K562 (cell line): Measurements from ENCODE around the gene SPINK8. TPM values are rescaled to one million over a fixed set of nuclear protein-coding genes. Genes with fewer than 3 reads are reported as not detected.

Experiments
- ATAC-seq: fragments of 200-7000 bp; cut with Tn5 transposase; 3 replicates; pipeline ENCODE4 v1.9.1; 2020; ENCODE audit warnings: moderate library complexity
- BruUV-seq: library from RNA; stranded (reverse); fragments of 400-500 nt; replicated peaks from 2 replicates; lab custom pipeline; 2021; lab: Mats Ljungman, UMichigan
- CTCF ChIA-PET: fragments of 300-600 bp; formaldehyde crosslinking; extraction: SDS; loops from one replicate; lab custom pipeline; 2021; ENCODE audit warnings: low intra/inter-chr PET ratio; lab: Yijun Ruan, JAX
- POLR2A ChIA-PET: fragments of 300-600, 350-650 bp; sonication (Branson Sonifier 250); formaldehyde crosslinking; extraction: SDS; loops from one replicate; lab custom pipeline; 2021; ENCODE audit warnings: antibody characterized with exemption, inconsistent platforms; lab: Yijun Ruan, JAX
- DNase-seq, 4 experiments: peaks; one replicate each; pipeline versions ENCODE4 v3.0.0 to v3.0.0-alpha.2; 2011 to 2018; ENCODE audit warnings: low spot score in 3 of 4, mixed read lengths in 3 of 4; ENCODE audit errors: extremely low read depth in 1 of 4
- FAIRE-seq: peaks from 2 replicates; lab custom pipeline; 2011; peaks lifted over from hg19 to GRCh38; lab: Jason Lieb, UNC
- H2AFZ ChIP-seq: 2 replicates; pipeline ENCODE4 v1.6.0; 2011; ENCODE audit warnings: low read depth, low read length, control low read depth, inconsistent platforms
- H3K27ac ChIP-seq: fragments of 200-600 bp; 3 replicates; pipeline ENCODE4 v1.8.0; 2011; ENCODE audit warnings: low read depth, mild to moderate bottlenecking, control low read depth, inconsistent platforms, low read length, moderate library complexity, mixed read lengths; ENCODE audit errors: extremely low read depth
- H3K27me3 ChIP-seq, 2 experiments: fragments of 300-600 bp in 1 of 2; 2 replicates in 1 of 2; 3 replicates in 1 of 2; pipeline versions ENCODE4 v1.6.0 to v1.8.0; 2011; ENCODE audit warnings: inconsistent platforms in 2 of 2, low read length in 2 of 2, mild to moderate bottlenecking in 1 of 2, mixed read lengths in 1 of 2, moderate library complexity in 1 of 2; ENCODE audit not compliant: control insufficient read depth in 2 of 2, insufficient read depth in 2 of 2
- H3K36me3 ChIP-seq: fragments of 300-600 bp; 3 replicates; pipeline ENCODE4 v1.8.0; 2011; ENCODE audit warnings: mild to moderate bottlenecking, low read length, inconsistent platforms; ENCODE audit not compliant: control insufficient read depth, insufficient read depth
- H3K4me1 ChIP-seq, 2 experiments: fragments of 200-600 bp in 1 of 2; replicated peaks in 1 of 2; 2 replicates in 1 of 2; 3 replicates in 1 of 2; pipeline versions ENCODE4 v1.5.1 to v1.8.0; 2011; ENCODE audit warnings: inconsistent platforms in 2 of 2, low read length in 2 of 2, mild to moderate bottlenecking in 1 of 2, mixed read lengths in 1 of 2, moderate library complexity in 1 of 2; ENCODE audit not compliant: control insufficient read depth in 2 of 2, insufficient read depth in 2 of 2
- H3K4me2 ChIP-seq: 2 replicates; pipeline ENCODE4 v1.6.1; 2011; ENCODE audit warnings: low read length, control low read depth, inconsistent platforms, mixed read lengths; ENCODE audit not compliant: insufficient read depth
- H3K4me3 ChIP-seq: fragments of 200-600 bp; sonication (generic), shearing (Covaris generic); 2 replicates; pipeline ENCODE4 v1.5.1; 2016; ENCODE audit warnings: control low read depth, inconsistent platforms
- H3K79me2 ChIP-seq: fragments of 200-600 bp; 3 replicates; pipeline ENCODE4 v1.8.0; 2011; ENCODE audit warnings: low read length, inconsistent platforms; ENCODE audit not compliant: control insufficient read depth, insufficient read depth
- H3K9ac ChIP-seq, 2 experiments: 2 replicates each; pipeline versions ENCODE4 v1.6.0 to v1.6.1; 2011; ENCODE audit warnings: low read depth in 2 of 2, low read length in 2 of 2, control low read depth in 1 of 2, inconsistent platforms in 1 of 2, mild to moderate bottlenecking in 1 of 2, mixed read lengths in 1 of 2; ENCODE audit not compliant: insufficient read depth in 1 of 2
- H3K9me1 ChIP-seq: one replicate; pipeline ENCODE4 v1.6.0; 2011; ENCODE audit warnings: inconsistent platforms, mild to moderate bottlenecking, low read length, moderate library complexity; ENCODE audit not compliant: control insufficient read depth, insufficient read depth
- H3K9me3 ChIP-seq: replicated peaks from 2 replicates; pipeline ENCODE4 v1.5.1; 2011; ENCODE audit warnings: low read depth, low read length, inconsistent platforms; ENCODE audit not compliant: control insufficient read depth, insufficient read depth
- H4K20me1 ChIP-seq: replicated peaks from 2 replicates; pipeline ENCODE4 v1.6.1; 2011; ENCODE audit warnings: low read length, inconsistent platforms, mixed read lengths; ENCODE audit not compliant: control insufficient read depth, insufficient read depth
- CBFA2T2 ChIP-seq: fragments of 450-650 bp; conservative IDR thresholded peaks from 2 replicates; pipeline ENCODE4 v1.6.1; 2017; ENCODE audit warnings: mild to moderate bottlenecking
- CHD4 ChIP-seq: fragments of 200-600 bp; sonication (generic); IDR thresholded peaks from 3 replicates; pipeline ENCODE4 v1.6.1; 2012; ENCODE audit warnings: low read depth, mild to moderate bottlenecking, mixed read lengths, low read length, inconsistent platforms; ENCODE audit not compliant: insufficient read depth, insufficient replicate concordance, poor library complexity, severe bottlenecking
- CREBBP ChIP-seq: IDR thresholded peaks from one replicate; pipeline ENCODE4 v1.6.1; 2012; ENCODE audit warnings: low read depth, mild to moderate bottlenecking, control low read depth, inconsistent platforms, low read length
- ESRRA ChIP-seq: fragments of 450-650 bp; IDR thresholded peaks from 2 replicates; pipeline ENCODE4 v1.6.1; 2014; ENCODE audit warnings: low read depth, mild to moderate bottlenecking, moderate library complexity, borderline replicate concordance
- FOXJ3 ChIP-seq: sonication (generic); formaldehyde crosslinking; IDR thresholded peaks from 2 replicates; pipeline ENCODE4 v1.4.0; 2020; ENCODE audit warnings: mild to moderate bottlenecking, missing genetic modification reagents
- GMEB1 ChIP-seq: fragments of 250-450 bp; sonication (Bioruptor Pico); IDR thresholded peaks from 2 replicates; pipeline ENCODE4 v1.4.0; 2020; ENCODE audit warnings: mild to moderate bottlenecking
- GTF2F1 ChIP-seq: IDR thresholded peaks from 2 replicates; pipeline ENCODE4 v1.6.1; 2011; ENCODE audit warnings: low read depth, low read length, improper control_type of control experiment
- HDGF ChIP-seq: fragments of 450-650 bp; IDR thresholded peaks from 2 replicates; pipeline ENCODE4 v1.6.1; 2016
- HEY1 ChIP-seq: fragments of 250-450 bp; sonication (Bioruptor Pico); IDR thresholded peaks from 2 replicates; pipeline ENCODE4 v1.5.0; 2020; ENCODE audit warnings: mild to moderate bottlenecking, moderate library complexity, borderline replicate concordance
- ILK ChIP-seq: fragments of 450-650 bp; IDR thresholded peaks from 2 replicates; pipeline ENCODE4 v1.6.1; 2016; ENCODE audit warnings: missing genetic modification characterization, low read depth, mild to moderate bottlenecking, missing compliant biosample characterization, moderate library complexity, borderline replicate concordance
- MEF2A ChIP-seq: IDR thresholded peaks from 2 replicates; pipeline ENCODE4 v1.6.1; 2011; ENCODE audit warnings: low read depth, mild to moderate bottlenecking, low read length, moderate library complexity; ENCODE audit not compliant: control insufficient read depth
- NR2F6 ChIP-seq: fragments of 450-650 bp; formaldehyde crosslinking; IDR thresholded peaks from 2 replicates; pipeline ENCODE4 v1.4.0; 2020; ENCODE audit warnings: mild to moderate bottlenecking
- ZFP1 ChIP-seq: fragments of 450-650 bp; formaldehyde crosslinking; IDR thresholded peaks from 2 replicates; pipeline ENCODE4 v1.4.0; 2020; ENCODE audit warnings: mild to moderate bottlenecking, mixed read lengths
- ZNF174 ChIP-seq: fragments of 250-450 bp; sonication (Bioruptor Pico); IDR thresholded peaks from 2 replicates; pipeline ENCODE4 v1.4.0; 2020; ENCODE audit warnings: mild to moderate bottlenecking
- ZNF347 ChIP-seq: fragments of 450-650 bp; formaldehyde crosslinking; IDR thresholded peaks from 2 replicates; pipeline ENCODE4 v1.4.0; 2020; ENCODE audit warnings: low read depth, mild to moderate bottlenecking, moderate library complexity
- WGBS: fragments of 100-300 bp; shearing (Covaris generic); methylation state at CpG from one replicate; pipeline ENCODE4 v1.1.6; 2016; ENCODE audit warnings: low coverage, mixed read lengths; ENCODE audit not compliant: insufficient coverage; ENCODE audit errors: missing lambda C conversion rate; 5-methylcytosine and 5-hydroxymethylcytosine counted together
- in situ Hi-C: fragments of 300-500 bp; cut with MboI; formaldehyde crosslinking; loops from 4 replicates; pipeline ENCODE4 v1.15.0; 2018; ENCODE audit warnings: inconsistent platforms, mixed read lengths
- intact Hi-C: fragments of 100-400 bp; cut with micrococcal nuclease; formaldehyde crosslinking; loops from 2 replicates; pipeline ENCODE4 v1.14.2; 2022
- polyA plus RNA-seq, 8 experiments: library from polyadenylated mRNA; depleted of rRNA in 4 of 8; stranded (reverse) in 5 of 8; unstranded in 3 of 8; fragments of >200 nt; fragmentation: Nextera tagmentation in 2 of 8; fragmentation: Illumina TruSeq in 1 of 8; extraction: Ambion mirVana in 2 of 8; extraction: Trizol in 1 of 8; gene quantifications; 2 replicates each; pipeline versions ENCODE4 v1.2.1 to v1.2.3, GENCODE V29; 2011 to 2014; ENCODE audit warnings: inconsistent platforms in 1 of 8, missing spikeins in 1 of 8
- total RNA-seq, 7 experiments: library from RNA; depleted of rRNA in 6 of 7; stranded (reverse); fragments of >200 nt in 6 of 7; fragmentation: Illumina TruSeq in 2 of 7; extraction: Trizol in 2 of 7; gene quantifications; 2 replicates each; pipeline versions ENCODE4 v1.2.1 to v1.2.3, GENCODE V29; 2011 to 2021; ENCODE audit warnings: low replicate concordance in 1 of 7

The SPINK8 gene
- total and polyA plus RNA-seq, 9 of the 15 experiments (the other 6 are each of a cell fraction or from before 2014, with no cell fraction given): not detected

- ChIA-PET CTCF (no interaction called here), POLR2A (interaction anchor here (1.5 to 1.7 kb wide), 2 partner anchors 21 to 29 kb away, joined by 4 to 5 read pairs; partner anchors contain the start of gene ZNF589)
- no peaks in the 10 kb centered on the region; a peak in 1 of 5 replicates for H3K4me1 ChIP-seq
- no peaks in the 10 kb centered on the region for H3K9me1 ChIP-seq
- intact Hi-C loops: no loop called here
- H4K20me1 ChIP-seq: no peaks in the 10 kb centered on the region
- ATAC-seq (no peak), DNase-seq (no peak), FAIRE-seq (no peak)
- peaks cover 46% of the 10 kb centered on the region; the same call in 2 of the 3 replicates for H3K36me3 ChIP-seq
- H3K9me3 ChIP-seq: peaks cover 4% of the 10 kb centered on the region; the same call in 1 of the 2 replicates
- no peak overlapping the region for H2AFZ ChIP-seq
- H3K27me3 ChIP-seq: no peaks in the 10 kb centered on the region
- BruUV-seq: no TSS peak
- H3K79me2 ChIP-seq: no peaks in the 10 kb centered on the region
- no peak for TF ChIP-seq FOXJ3 (CRISPR knock-in tag)
- TF ChIP-seq ESRRA: no peak
- no peak for TF ChIP-seq ZFP1 (CRISPR knock-in tag)
- TF ChIP-seq GTF2F1: no peak
- no peak for TF ChIP-seq ILK (tag)
- no peak for TF ChIP-seq CHD4
- no peak for TF ChIP-seq GMEB1
- no peak for TF ChIP-seq ZNF174 (CRISPR knock-in tag)
- TF ChIP-seq NR2F6 (CRISPR knock-in tag): no peak
- no peak for TF ChIP-seq ZNF347 (CRISPR knock-in tag)
- no peak for TF ChIP-seq CREBBP
- TF ChIP-seq HDGF: no peak
- TF ChIP-seq MEF2A: no peak
- no peak for TF ChIP-seq CBFA2T2
- no peak for TF ChIP-seq HEY1 (CRISPR knock-in tag)
- H3K4me2 ChIP-seq: no peak overlapping the region
- H3K27ac ChIP-seq: no peak overlapping the region
- in situ Hi-C loops: no loop called here
- no peak overlapping the region for H3K4me3 ChIP-seq
- 95% methylated on average over 8 of the region's 8 CpGs for WGBS
- H3K9ac ChIP-seq: no peak overlapping the region
Observed at GRCh38 chr3:48269592-48269991, 63.9 kb downstream of the SPINK8 start.
